ENCODE measurements around the gene TTLL11.

Gene TTLL11

GRCh38 chr9:122092611-122093506, at the start of gene TTLL11:
TTLL11 (minus strand) TSS chr9:122093308; CDS start chr9:122093148, 160 bp downstream.
- DNase-seq = peak; percentile 55

- no peak for DNase-seq
Measured at GRCh38 chr9:122141671-122142070, 48.6 kb upstream of the TTLL11 start.

- no peak for DNase-seq
Measured at GRCh38 chr9:122140368-122141193, 47.5 kb upstream of the TTLL11 start.

GRCh38 chr9:122138560-122139268, 45.6 kb upstream of the TTLL11 start:
- no peak for DNase-seq

- DNase-seq = no peak
Measured at GRCh38 chr9:122135529-122135859, 42.4 kb upstream of the TTLL11 start.

- DNase-seq = no peak
Measured at GRCh38 chr9:122134822-122135528, 41.9 kb upstream of the TTLL11 start.

- no peak for DNase-seq
Measured at GRCh38 chr9:122133984-122134535, 41.0 kb upstream of the TTLL11 start.

GRCh38 chr9:122133263-122133983, 40.3 kb upstream of the TTLL11 start:
- DNase-seq = no peak

GRCh38 chr9:122132539-122132938, 39.4 kb upstream of the TTLL11 start:
- DNase-seq = no peak

- peak; percentile 36 for DNase-seq
Measured at GRCh38 chr9:122131401-122132001, 38.4 kb upstream of the TTLL11 start.

- DNase-seq = no peak
Measured at GRCh38 chr9:122130837-122131236, 37.7 kb upstream of the TTLL11 start.

GRCh38 chr9:122129969-122130368, 36.9 kb upstream of the TTLL11 start:
- no peak for DNase-seq

GRCh38 chr9:122128969-122129343, 35.8 kb upstream of the TTLL11 start:
- DNase-seq = no peak

- no peak for DNase-seq
Measured at GRCh38 chr9:122128007-122128968, 35.2 kb upstream of the TTLL11 start.

- no peak for DNase-seq
Measured at GRCh38 chr9:122127396-122127798, 34.3 kb upstream of the TTLL11 start.

GRCh38 chr9:122126331-122127261, 33.5 kb upstream of the TTLL11 start:
- DNase-seq = no peak

- DNase-seq = no peak
Measured at GRCh38 chr9:122125509-122126330, 32.6 kb upstream of the TTLL11 start.

GRCh38 chr9:122125158-122125508, 32.0 kb upstream of the TTLL11 start:
- DNase-seq = peak; percentile 7

Measured in NCI-H524 treated with DMSO at 0.1 percent for 48 hours (cell line).